HepG2 (cell line): ENCODE results near the gene PCGF2. TPM values are rescaled to one million over a fixed set of nuclear protein-coding genes. Genes with fewer than 3 reads are reported as not detected.

Source experiments
- AHR ChIP-seq: IDR thresholded peaks from 2 replicates; pipeline ENCODE4 v1.6.1; 2018; ENCODE audit warnings: missing genetic modification reagents, missing compliant biosample characterization
- BHLHE40 ChIP-seq: IDR thresholded peaks from 2 replicates; pipeline ENCODE4 v1.6.1; 2011; ENCODE audit warnings: low read length, improper control_type of control experiment
- FOXK2 ChIP-seq: fragments of 450-650 bp; IDR thresholded peaks from 2 replicates; pipeline ENCODE4 v1.6.1; 2016
- FOXO1 ChIP-seq: sonication (generic); formaldehyde crosslinking; IDR thresholded peaks from 2 replicates; pipeline ENCODE4 v1.4.0; 2020; ENCODE audit warnings: missing genetic modification reagents
- HCFC1 ChIP-seq: fragments of 150-350 bp; IDR thresholded peaks from 2 replicates; pipeline ENCODE4 v1.6.1; 2014; ENCODE audit warnings: low read depth, low read length
- HNRNPLL ChIP-seq: fragments of 200-400 bp; formaldehyde crosslinking; IDR thresholded peaks from 2 replicates; pipeline ENCODE4 v1.6.1; 2017; ENCODE audit warnings: mild to moderate bottlenecking, low read depth, low read length; ENCODE audit not compliant: poor library complexity, severe bottlenecking
- MAZ ChIP-seq, 2 experiments: sonication (generic) in 1 of 2; formaldehyde crosslinking in 1 of 2; IDR thresholded peaks; 2 replicates each; pipeline versions ENCODE4 v1.5.0 to v1.6.1; 2012 to 2020; ENCODE audit warnings: low read depth in 2 of 2, mild to moderate bottlenecking in 2 of 2, borderline replicate concordance in 1 of 2, improper control_type of control experiment in 1 of 2, low read length in 1 of 2, missing genetic modification reagents in 1 of 2, moderate library complexity in 1 of 2
- RORA ChIP-seq: sonication (generic); formaldehyde crosslinking; IDR thresholded peaks from 2 replicates; pipeline ENCODE4 v1.5.0; 2020; ENCODE audit warnings: mild to moderate bottlenecking, missing genetic modification reagents, moderate library complexity
- SOX6 ChIP-seq, 2 experiments: fragments of 450-650 bp in 1 of 2; sonication (generic) in 1 of 2; formaldehyde crosslinking in 1 of 2; IDR thresholded peaks; 2 replicates each; pipeline versions ENCODE4 v1.4.0 to v1.6.1; 2017 to 2020; ENCODE audit warnings: antibody characterized with exemption in 1 of 2, mild to moderate bottlenecking in 1 of 2, missing genetic modification reagents in 1 of 2
- YY1 ChIP-seq: IDR thresholded peaks from 2 replicates; pipeline ENCODE4 v1.6.1; 2011; ENCODE audit warnings: low read length, low read depth, moderate library complexity, mild to moderate bottlenecking; ENCODE audit not compliant: insufficient read depth, insufficient replicate concordance
- ZKSCAN8 ChIP-seq: IDR thresholded peaks from 2 replicates; pipeline ENCODE4 v1.6.1; 2016; ENCODE audit warnings: borderline replicate concordance, missing genetic modification reagents, missing compliant biosample characterization
- ZNF33B ChIP-seq: sonication (generic); formaldehyde crosslinking; IDR thresholded peaks from 2 replicates; pipeline ENCODE4 v1.5.1; 2020; ENCODE audit warnings: mild to moderate bottlenecking, missing genetic modification reagents
- ZNF83 ChIP-seq: sonication (generic); formaldehyde crosslinking; IDR thresholded peaks from 2 replicates; pipeline ENCODE4 v1.4.0; 2020; ENCODE audit warnings: missing genetic modification reagents, mild to moderate bottlenecking, borderline replicate concordance
- ZSCAN30 ChIP-seq: sonication (generic); formaldehyde crosslinking; IDR thresholded peaks from 2 replicates; pipeline ENCODE4 v1.5.0; 2020; ENCODE audit warnings: mild to moderate bottlenecking, missing genetic modification reagents
- polyA plus RNA-seq, 8 experiments: library from polyadenylated mRNA; depleted of rRNA in 3 of 8; stranded (reverse) in 7 of 8; unstranded in 1 of 8; fragments of >200 nt; fragmentation: Illumina TruSeq in 4 of 8; extraction: Trizol in 4 of 8; gene quantifications; 2 replicates each; pipeline versions ENCODE4 v1.2.1 to v1.2.3, GENCODE V29; 2011 to 2016; ENCODE audit warnings: low read depth in 4 of 8, missing spikeins in 1 of 8, mixed read lengths in 1 of 8; ENCODE audit not compliant: insufficient read depth in 1 of 8
- total RNA-seq, 5 experiments: library from RNA; depleted of rRNA; stranded (reverse); fragments of >200 nt; fragmentation: Illumina TruSeq; extraction: Trizol; gene quantifications; 2 replicates each; pipeline ENCODE4 v1.2.3, GENCODE V29; 2016; ENCODE audit warnings: low read depth in 1 of 5
- TF ChIP-seq, protein P1 (sequence below): sonication (generic); formaldehyde crosslinking; IDR thresholded peaks from 2 replicates; pipeline ENCODE4 v1.5.0; 2020; ENCODE audit warnings: mild to moderate bottlenecking, missing genetic modification reagents
- TF ChIP-seq, protein P2 (sequence below): sonication (generic); formaldehyde crosslinking; conservative IDR thresholded peaks from 2 replicates; pipeline ENCODE4 v1.8.0; 2022; ENCODE audit warnings: missing genetic modification reagents
- TF ChIP-seq, protein P3 (sequence below): sonication (generic); formaldehyde crosslinking; IDR thresholded peaks from 2 replicates; pipeline ENCODE4 v1.5.1; 2020; ENCODE audit warnings: missing genetic modification reagents, mild to moderate bottlenecking, borderline replicate concordance

PCGF2 gene
- total and polyA plus RNA-seq, 2 of the 13 experiments (the other 11 are each of a cell fraction or from before 2014, with no cell fraction given): 11.6 to 29.4 TPM

DNA sequence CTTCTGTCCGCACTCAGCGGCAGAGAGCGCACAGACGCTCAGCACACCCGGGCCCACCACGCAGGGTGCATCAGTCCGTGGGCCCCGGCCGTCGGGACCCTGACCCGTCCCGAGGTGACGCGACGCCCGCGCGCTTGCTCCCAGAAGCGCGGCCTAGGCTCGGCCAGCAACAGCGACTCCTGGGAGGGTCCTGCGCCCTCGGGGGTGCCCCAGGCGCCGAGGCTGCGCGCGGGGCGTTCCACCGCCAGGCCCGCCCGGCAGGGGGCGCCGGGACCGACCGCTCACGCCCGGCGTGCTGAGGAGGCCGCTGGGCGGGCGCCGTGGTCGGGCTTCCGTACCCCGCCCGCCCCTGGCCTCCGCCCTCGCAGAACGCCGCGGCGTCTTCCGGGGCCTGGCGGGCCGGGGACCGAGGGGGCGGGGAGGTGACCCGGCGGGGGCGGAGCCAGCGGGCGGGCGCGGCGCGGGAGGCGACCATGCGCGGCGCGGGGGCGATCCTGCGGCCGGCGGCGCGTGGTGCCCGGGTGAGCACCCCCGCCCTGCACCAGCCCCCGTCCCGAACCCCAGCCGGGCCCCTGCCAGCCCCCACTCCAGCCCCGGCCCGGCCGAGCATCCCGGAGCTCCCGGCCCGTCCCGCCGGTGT is 18.1 kb downstream of the PCGF2 start, which contains the start of gene CISD3 (continued):
- TF ChIP-seq, protein P1, sequence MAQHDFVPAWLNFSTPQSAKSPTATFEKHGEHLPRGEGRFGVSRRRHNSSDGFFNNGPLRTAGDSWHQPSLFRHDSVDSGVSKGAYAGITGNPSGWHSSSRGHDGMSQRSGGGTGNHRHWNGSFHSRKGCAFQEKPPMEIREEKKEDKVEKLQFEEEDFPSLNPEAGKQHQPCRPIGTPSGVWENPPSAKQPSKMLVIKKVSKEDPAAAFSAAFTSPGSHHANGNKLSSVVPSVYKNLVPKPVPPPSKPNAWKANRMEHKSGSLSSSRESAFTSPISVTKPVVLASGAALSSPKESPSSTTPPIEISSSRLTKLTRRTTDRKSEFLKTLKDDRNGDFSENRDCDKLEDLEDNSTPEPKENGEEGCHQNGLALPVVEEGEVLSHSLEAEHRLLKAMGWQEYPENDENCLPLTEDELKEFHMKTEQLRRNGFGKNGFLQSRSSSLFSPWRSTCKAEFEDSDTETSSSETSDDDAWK (CRISPR knock-in tag): no peak
- TF ChIP-seq SOX6 (IDR thresholded peaks at IDR 0.05) (no peak), SOX6 (CRISPR knock-in tag; IDR thresholded peaks at IDR 0.05) (no peak; the same call in 1 of the 2 replicates), YY1 (peak; percentile 87), HCFC1 (peak; percentile 21; the same call in 1 of the 2 replicates), MAZ (IDR thresholded peaks at IDR 0.05; ENCODE audit: borderline replicate concordance, low read depth, low read length) (peak; percentile 58), MAZ (CRISPR knock-in tag; IDR thresholded peaks at IDR 0.05; ENCODE audit: low read depth) (peak; percentile 98), FOXO1 (CRISPR knock-in tag) (peak; percentile 52; the same call in 1 of the 2 replicates), ZNF33B (CRISPR knock-in tag) (peak; percentile 40; the same call in 1 of the 2 replicates), ZNF83 (CRISPR knock-in tag) (no peak), BHLHE40 (peak; percentile 50; the same call in 1 of the 2 replicates), FOXK2 (no peak), ZSCAN30 (CRISPR knock-in tag) (no peak), RORA (CRISPR knock-in tag) (no peak), ZKSCAN8 (CRISPR knock-in tag) (no peak), AHR (CRISPR knock-in tag) (no peak; the same call in 1 of the 2 replicates), HNRNPLL (peak; percentile 55)
- TF ChIP-seq, protein P2, sequence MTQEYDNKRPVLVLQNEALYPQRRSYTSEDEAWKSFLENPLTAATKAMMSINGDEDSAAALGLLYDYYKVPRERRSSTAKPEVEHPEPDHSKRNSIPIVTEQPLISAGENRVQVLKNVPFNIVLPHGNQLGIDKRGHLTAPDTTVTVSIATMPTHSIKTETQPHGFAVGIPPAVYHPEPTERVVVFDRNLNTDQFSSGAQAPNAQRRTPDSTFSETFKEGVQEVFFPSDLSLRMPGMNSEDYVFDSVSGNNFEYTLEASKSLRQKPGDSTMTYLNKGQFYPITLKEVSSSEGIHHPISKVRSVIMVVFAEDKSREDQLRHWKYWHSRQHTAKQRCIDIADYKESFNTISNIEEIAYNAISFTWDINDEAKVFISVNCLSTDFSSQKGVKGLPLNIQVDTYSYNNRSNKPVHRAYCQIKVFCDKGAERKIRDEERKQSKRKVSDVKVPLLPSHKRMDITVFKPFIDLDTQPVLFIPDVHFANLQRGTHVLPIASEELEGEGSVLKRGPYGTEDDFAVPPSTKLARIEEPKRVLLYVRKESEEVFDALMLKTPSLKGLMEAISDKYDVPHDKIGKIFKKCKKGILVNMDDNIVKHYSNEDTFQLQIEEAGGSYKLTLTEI (CRISPR knock-in tag): no peak
- TF ChIP-seq, protein P3, sequence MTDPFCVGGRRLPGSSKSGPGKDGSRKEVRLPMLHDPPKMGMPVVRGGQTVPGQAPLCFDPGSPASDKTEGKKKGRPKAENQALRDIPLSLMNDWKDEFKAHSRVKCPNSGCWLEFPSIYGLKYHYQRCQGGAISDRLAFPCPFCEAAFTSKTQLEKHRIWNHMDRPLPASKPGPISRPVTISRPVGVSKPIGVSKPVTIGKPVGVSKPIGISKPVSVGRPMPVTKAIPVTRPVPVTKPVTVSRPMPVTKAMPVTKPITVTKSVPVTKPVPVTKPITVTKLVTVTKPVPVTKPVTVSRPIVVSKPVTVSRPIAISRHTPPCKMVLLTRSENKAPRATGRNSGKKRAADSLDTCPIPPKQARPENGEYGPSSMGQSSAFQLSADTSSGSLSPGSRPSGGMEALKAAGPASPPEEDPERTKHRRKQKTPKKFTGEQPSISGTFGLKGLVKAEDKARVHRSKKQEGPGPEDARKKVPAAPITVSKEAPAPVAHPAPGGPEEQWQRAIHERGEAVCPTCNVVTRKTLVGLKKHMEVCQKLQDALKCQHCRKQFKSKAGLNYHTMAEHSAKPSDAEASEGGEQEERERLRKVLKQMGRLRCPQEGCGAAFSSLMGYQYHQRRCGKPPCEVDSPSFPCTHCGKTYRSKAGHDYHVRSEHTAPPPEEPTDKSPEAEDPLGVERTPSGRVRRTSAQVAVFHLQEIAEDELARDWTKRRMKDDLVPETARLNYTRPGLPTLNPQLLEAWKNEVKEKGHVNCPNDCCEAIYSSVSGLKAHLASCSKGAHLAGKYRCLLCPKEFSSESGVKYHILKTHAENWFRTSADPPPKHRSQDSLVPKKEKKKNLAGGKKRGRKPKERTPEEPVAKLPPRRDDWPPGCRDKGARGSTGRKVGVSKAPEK (CRISPR knock-in tag): no peak
